Activated CD8-positive, alpha-beta T cell treated with anti-CD3 and anti-CD28 coated beads for 36 hours (primary cell): ENCODE measurements around the gene FAM240A. TPM values are rescaled to one million over a fixed set of nuclear protein-coding genes. Genes with fewer than 3 reads are reported as not detected.

ENCODE experiments used
- ATAC-seq: fragments of 200-7000 bp; cut with Tn5 transposase; one replicate; pipeline ENCODE4 v1.10.0; 2021; ENCODE audit warnings: mild to moderate bottlenecking, moderate library complexity
- CTCF ChIA-PET: fragments of 350-600 bp; sonication (Branson Sonifier 250); formaldehyde crosslinking; loops from one replicate; lab custom pipeline; 2021; ENCODE audit warnings: antibody characterized with exemption; lab: Charles Lee
- POLR2A ChIA-PET: fragments of 350-600 bp; sonication (Branson Sonifier 250); formaldehyde crosslinking; loops from one replicate; lab custom pipeline; 2021; ENCODE audit warnings: antibody characterized with exemption; lab: Charles Lee
- DNase-seq: peaks from one replicate; pipeline ENCODE4 v3.0.0-alpha.2; 2020
- H3K27ac Mint-ChIP-seq: one replicate; pipeline ENCODE4 v1.8.0; 2021; ENCODE audit warnings: mild to moderate bottlenecking, mixed read lengths
- H3K27me3 Mint-ChIP-seq: one replicate; pipeline ENCODE4 v1.8.0; 2021; ENCODE audit warnings: mixed read lengths
- H3K36me3 Mint-ChIP-seq: one replicate; pipeline ENCODE4 v1.8.0; 2021; ENCODE audit warnings: low read depth, mixed read lengths
- H3K4me1 Mint-ChIP-seq: one replicate; pipeline ENCODE4 v1.8.0; 2021; ENCODE audit warnings: low read depth, mixed read lengths
- H3K4me3 Mint-ChIP-seq: one replicate; pipeline ENCODE4 v1.8.0; 2021; ENCODE audit warnings: mild to moderate bottlenecking, moderate library complexity, mixed read lengths
- H3K9me3 Mint-ChIP-seq: one replicate; pipeline ENCODE4 v1.8.0; 2021; ENCODE audit warnings: mixed read lengths
- CTCF ChIP-seq: fragments of 200-600 bp; IDR thresholded peaks from one replicate; pipeline ENCODE4 v1.8.0; 2022; ENCODE audit warnings: antibody characterized with exemption, mild to moderate bottlenecking
- intact Hi-C: fragments of 100-400 bp; cut with micrococcal nuclease; formaldehyde crosslinking; loops from one replicate; pipeline ENCODE4 v1.10.0; 2022
- total RNA-seq, 2 experiments: library from RNA; stranded (reverse); gene quantifications; one replicate each; pipeline ENCODE4 v1.2.3, GENCODE V29; 2021

FAM240A gene
- total RNA-seq, 2 experiments from 2014 or later: not detected

DNA sequence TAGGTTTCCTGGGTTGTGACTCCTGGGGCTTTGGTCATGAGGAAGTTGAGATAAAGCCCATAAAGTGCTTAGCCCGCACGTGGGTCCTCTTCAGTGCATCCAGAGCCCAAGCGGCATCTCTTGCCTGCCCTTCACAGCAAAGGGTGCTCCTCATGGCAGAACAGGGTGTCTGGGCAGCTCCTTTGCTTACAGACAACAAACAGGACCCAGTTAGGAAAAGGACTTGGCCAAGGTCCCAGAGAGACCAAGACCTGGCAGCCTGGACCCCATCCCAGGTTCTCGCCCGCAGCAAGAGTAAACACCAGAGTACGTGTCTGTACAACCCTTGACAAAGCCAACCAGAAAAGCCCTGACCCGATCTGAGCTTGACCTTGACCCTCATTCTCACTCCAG lies 54.1 kb downstream of the FAM240A start:
- ATAC-seq (no peak), DNase-seq (no peak)
- Mint-ChIP-seq H3K36me3 (no peaks in the 10 kb centered on the region), H3K27ac (no peak overlapping the region), H3K27me3 (no peaks in the 10 kb centered on the region), H3K4me1 (no peaks in the 10 kb centered on the region), H3K4me3 (no peak overlapping the region), H3K9me3 (no peaks in the 10 kb centered on the region)
- ChIA-PET CTCF (interaction anchor here (0.8 kb wide), 2 partner anchors 8 to 214 kb away, joined by 3 read pairs; no protein-coding TSS in a partner anchor), POLR2A (no interaction called here)
- intact Hi-C loops: no loop called here
- TF ChIP-seq CTCF: no peak

GRCh38 chr3:46667061-46667621 lies 54.8 kb downstream of the FAM240A start:
- Mint-ChIP-seq H3K4me1 (no peaks in the 10 kb centered on the region), H3K36me3 (no peaks in the 10 kb centered on the region), H3K27me3 (no peaks in the 10 kb centered on the region), H3K4me3 (no peak overlapping the region), H3K9me3 (no peaks in the 10 kb centered on the region), H3K27ac (no peak overlapping the region)
- POLR2A ChIA-PET: no interaction called here
- TF ChIP-seq CTCF: no peak
- DNase-seq (no peak), ATAC-seq (no peak)
- CTCF ChIA-PET: interaction anchor here (0.8 kb wide), 2 partner anchors 8 to 213 kb away, joined by 3 read pairs; no protein-coding TSS in a partner anchor
- intact Hi-C loops: no loop called here

- no peak for DNase-seq
- Mint-ChIP-seq H3K4me3 (no peak overlapping the region), H3K9me3 (no peaks in the 10 kb centered on the region), H3K27me3 (no peaks in the 10 kb centered on the region), H3K36me3 (no peaks in the 10 kb centered on the region), H3K4me1 (no peaks in the 10 kb centered on the region), H3K27ac (no peak overlapping the region)
- CTCF ChIA-PET: no interaction called here
- intact Hi-C loops: no loop called here
- no peak for TF ChIP-seq CTCF
- POLR2A ChIA-PET: no interaction called here
- no peak for ATAC-seq
These were observed 55.3 kb downstream of the FAM240A start for GRCh38 chr3:46667657-46668056.

DNA sequence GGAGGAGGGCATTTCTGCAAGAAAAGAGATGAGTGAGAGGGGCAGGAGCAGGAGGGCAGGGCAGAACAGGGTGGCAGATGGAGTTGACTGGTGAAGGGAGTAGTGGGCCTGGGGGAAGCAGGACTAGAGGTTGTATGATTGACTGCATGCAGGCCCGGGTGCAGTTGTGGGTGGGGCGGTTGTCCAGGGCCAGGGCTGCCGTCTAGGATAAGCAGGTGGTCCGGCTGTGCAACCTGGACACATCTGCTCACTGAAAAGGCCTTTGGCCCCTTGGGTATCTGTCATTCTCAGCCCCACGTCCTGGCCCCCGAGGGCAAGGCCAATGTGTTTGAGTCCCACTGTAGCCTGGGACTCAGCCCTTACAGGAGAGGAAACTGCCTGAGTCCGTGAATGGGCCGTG lies 55.8 kb downstream of the FAM240A start:
- ATAC-seq (no peak), DNase-seq (no peak)
- CTCF ChIA-PET: no interaction called here
- Mint-ChIP-seq H3K27ac (no peak overlapping the region), H3K36me3 (no peaks in the 10 kb centered on the region), H3K4me1 (no peaks in the 10 kb centered on the region), H3K4me3 (no peak overlapping the region), H3K27me3 (no peaks in the 10 kb centered on the region), H3K9me3 (no peaks in the 10 kb centered on the region)
- POLR2A ChIA-PET: no interaction called here
- intact Hi-C loops: no loop called here
- TF ChIP-seq CTCF: no peak

- CTCF ChIA-PET: no interaction called here
- no peak for TF ChIP-seq CTCF
- H3K4me1 Mint-ChIP-seq: no peaks in the 10 kb centered on the region
These were observed 56.3 kb downstream of the FAM240A start for GRCh38 chr3:46668591-46668990.

More at GRCh38 chr3:46668591-46668990, 56.3 kb downstream of the FAM240A start:
- no peaks in the 10 kb centered on the region for H3K9me3 Mint-ChIP-seq
- DNase-seq (no peak), ATAC-seq (no peak)
- H3K27ac Mint-ChIP-seq: no peak overlapping the region
- intact Hi-C loops: no loop called here
- H3K36me3 Mint-ChIP-seq: no peaks in the 10 kb centered on the region
- no peaks in the 10 kb centered on the region for H3K27me3 Mint-ChIP-seq
- no peak overlapping the region for H3K4me3 Mint-ChIP-seq
- POLR2A ChIA-PET: no interaction called here
